Measurements from ENCODE around the gene MIA2.

GRCh38 chr14:39372656-39373055 is 138.9 kb downstream of the MIA2 start:
- TF ChIP-seq CTCF (IDR thresholded peaks at IDR 0.05) (no peak), POLR2A (IDR thresholded peaks at IDR 0.05; ENCODE audit: low read depth) (no peak), EP300 (IDR thresholded peaks at IDR 0.05) (no peak)
